Testis (tissue), 3 donors: Measurements from ENCODE around the gene FRYL. TPM values are rescaled to one million over a fixed set of nuclear protein-coding genes. Genes with fewer than 3 reads are reported as not detected.
"Not testable (repeated sequence)": the region's sequence is repeated elsewhere in the genome, so short reads cannot be mapped to it uniquely, and the experiment has no call there.

ENCODE experiments used
- DNase-seq: peaks from one replicate; pipeline ENCODE4 v3.0.0-alpha.2; 2019
- H3K27ac ChIP-seq, 2 donors: fragments of 200-600 bp; sonication (generic); one replicate each; pipeline ENCODE4 v1.5.1; 2019
- H3K27me3 ChIP-seq: fragments of 200-600 bp; sonication (generic); one replicate; pipeline ENCODE4 v1.5.1; 2019
- H3K36me3 ChIP-seq: fragments of 200-600 bp; sonication (generic); one replicate; pipeline ENCODE4 v1.5.1; 2017; ENCODE audit warnings: low read depth; ENCODE audit errors: missing control alignments
- H3K4me1 ChIP-seq: fragments of 200-600 bp; sonication (generic); one replicate; pipeline ENCODE4 v1.5.1; 2019
- H3K4me3 ChIP-seq, 2 donors: fragments of 200-600 bp; sonication (generic); one replicate each; pipeline ENCODE4 v1.5.1; 2017 to 2019
- H3K9me3 ChIP-seq: fragments of 200-600 bp; sonication (generic); one replicate; pipeline ENCODE4 v1.5.1; 2017
- CTCF ChIP-seq, 3 experiments: fragments of 450-650 bp in 2 of 3; fragments of 200-600 bp in 1 of 3; sonication (generic) in 1 of 3; IDR thresholded peaks; one replicate each; pipeline ENCODE4 v1.5.1; 2016 to 2019; ENCODE audit warnings: antibody characterized with exemption in 3 of 3, mild to moderate bottlenecking in 2 of 3, moderate library complexity in 1 of 3
- POLR2A ChIP-seq: fragments of 450-650 bp; IDR thresholded peaks from one replicate; pipeline ENCODE4 v1.6.1; 2017; ENCODE audit warnings: antibody characterized with exemption, mild to moderate bottlenecking, moderate library complexity
- whole genome bisulfite sequencing, 2 donors: methylation state at CpG; one replicate each; pipeline ENCODE4 v1.1.5; 2018; 5-methylcytosine and 5-hydroxymethylcytosine counted together
- intact Hi-C: fragments of 100-400 bp; cut with DNase I; formaldehyde crosslinking; loops from one replicate; pipeline ENCODE4 v1.15.1; 2023; ENCODE audit warnings: low total_unique reads
- polyA plus RNA-seq: library from polyadenylated mRNA; stranded (reverse); fragments of 350-450 nt; fragmentation: Illumina TruSeq; extraction: RNeasy Lipid Tissue Mini Kit (QIAGEN cat#74804); gene quantifications from one replicate; pipeline ENCODE4 v1.2.3, GENCODE V29; 2014; ENCODE audit warnings: low read depth, low replicate concordance; ENCODE audit not compliant: insufficient read depth
- total RNA-seq, 2 donors: library from RNA; depleted of rRNA; stranded (reverse); fragments of >200 nt; gene quantifications; one replicate each; pipeline ENCODE4 v1.2.3, GENCODE V29; 2016

The FRYL gene
- total and polyA plus RNA-seq, 3 donors from 2014 or later, result 22.5 to 70.6 (median 55.0) TPM

DNA sequence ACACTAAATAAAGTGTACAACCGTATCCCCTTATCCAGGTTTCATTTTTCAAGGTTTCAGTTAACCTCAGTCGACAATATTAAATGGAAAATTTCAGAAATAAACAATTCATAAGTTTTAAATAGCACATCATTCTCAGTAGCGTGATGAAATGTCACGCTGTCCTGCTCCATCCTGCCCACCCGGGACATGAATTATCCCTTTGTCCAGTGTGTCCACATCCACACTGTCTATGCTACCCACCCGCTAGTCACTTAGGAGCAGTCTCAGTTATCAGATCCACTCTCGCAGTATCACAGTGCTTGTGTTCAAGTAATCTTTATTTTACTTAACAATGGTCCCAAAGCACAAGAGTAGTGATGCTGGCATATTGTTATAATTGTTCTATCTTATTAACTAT, 54.7 kb downstream of the FRYL start:
- no peak for DNase-seq
- 64 to 72% methylated on average over 7 of the region's 7 CpGs for WGBS, 2 donors
- H3K4me1 ChIP-seq, result no peaks in the 10 kb centered on the region
- no peak for TF ChIP-seq CTCF (IDR thresholded peaks at IDR 0.05)
- H3K27ac ChIP-seq, result no peak overlapping the region
- no peaks in the 10 kb centered on the region for H3K27me3 ChIP-seq
- intact Hi-C loops, result no loop called here
- H3K9me3 ChIP-seq, result no peaks in the 10 kb centered on the region
- no peaks in the 10 kb centered on the region for H3K36me3 ChIP-seq
- no peak overlapping the region for H3K4me3 ChIP-seq

DNA sequence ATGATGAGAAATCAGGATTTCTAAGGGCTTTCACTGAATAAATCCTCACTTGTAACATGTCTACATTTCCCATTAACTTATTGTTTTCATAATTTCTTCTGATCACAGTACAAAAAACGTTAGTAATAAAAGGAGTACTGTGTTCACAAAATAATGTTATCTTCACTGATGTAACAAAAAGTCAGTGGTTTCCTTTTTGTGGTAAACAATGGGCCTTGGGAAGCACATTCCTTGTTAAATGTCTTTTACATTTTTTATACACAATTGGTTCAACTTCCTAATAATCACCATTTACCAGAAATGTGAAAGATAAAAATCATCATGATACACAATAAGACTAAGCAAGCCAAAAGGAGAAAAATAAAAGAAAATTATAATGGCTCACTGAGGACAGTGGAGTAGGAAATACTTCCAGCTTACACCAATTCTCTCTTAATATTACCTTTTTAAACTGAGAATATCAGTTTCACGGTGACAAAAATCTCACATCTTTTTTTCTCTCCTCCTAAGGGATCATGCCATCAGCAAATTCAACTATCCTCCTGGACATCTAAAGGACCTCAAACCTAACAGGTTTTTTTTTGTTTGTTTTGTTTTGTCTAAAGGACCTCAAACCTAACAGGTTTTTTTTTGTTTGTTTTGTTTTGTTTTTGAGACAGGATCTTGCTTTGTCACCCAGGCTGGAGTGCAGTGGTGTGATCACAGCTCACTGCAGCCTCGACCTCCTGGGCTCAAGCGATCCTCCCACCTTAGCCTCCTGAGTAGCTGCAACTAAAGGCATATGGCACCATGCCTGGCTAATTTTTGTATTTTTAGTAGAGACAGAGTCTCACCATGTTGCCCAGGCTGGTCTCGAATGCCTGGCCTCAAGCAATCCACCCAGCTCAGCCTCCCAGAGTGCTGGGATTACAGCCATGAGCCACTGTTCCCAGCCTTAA, 57.3 kb downstream of the FRYL start:
- WGBS, 2 donors, result 55 to 57% methylated on average over 5 of the region's 5 CpGs
- no peak for DNase-seq
- H3K4me3 ChIP-seq, result no peak overlapping the region
- intact Hi-C loops, result no loop called here
- TF ChIP-seq POLR2A (no peak), CTCF (IDR thresholded peaks at IDR 0.05) (no peak)
- no peaks in the 10 kb centered on the region for H3K4me1 ChIP-seq
- H3K27ac ChIP-seq, result peak overlapping the region; percentile 57 to 67
- no peaks in the 10 kb centered on the region for H3K36me3 ChIP-seq
- H3K9me3 ChIP-seq, result no peaks in the 10 kb centered on the region
- H3K27me3 ChIP-seq, result no peaks in the 10 kb centered on the region

DNA sequence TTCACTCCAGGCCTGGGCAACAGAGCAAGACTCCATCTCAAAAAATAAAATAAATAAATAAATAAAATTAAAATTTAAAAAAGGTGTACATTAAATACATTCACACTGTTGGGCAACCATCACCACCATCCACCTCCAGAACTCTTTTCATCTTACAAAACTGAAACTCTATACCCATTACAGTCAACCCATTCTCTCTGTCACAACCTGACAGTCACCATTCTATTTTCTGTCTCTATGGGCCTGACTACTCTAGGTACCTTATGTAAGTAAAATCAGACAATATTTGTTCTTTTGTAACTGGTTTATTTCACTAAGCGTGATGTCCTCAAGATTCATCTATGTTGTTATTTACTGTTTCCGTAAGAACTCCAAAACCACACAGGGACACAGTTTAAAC, 59.6 kb downstream of the FRYL start:
- H3K4me3 ChIP-seq, result no peak overlapping the region
- no peaks in the 10 kb centered on the region for H3K4me1 ChIP-seq
- no peak for TF ChIP-seq CTCF (IDR thresholded peaks at IDR 0.05)
- TF ChIP-seq POLR2A, result no peak
- no peaks in the 10 kb centered on the region for H3K36me3 ChIP-seq
- H3K9me3 ChIP-seq, result no peaks in the 10 kb centered on the region
- H3K27ac ChIP-seq, result no peak overlapping the region
- WGBS, 2 donors, result 97% methylated on average over 2 of the region's 2 CpGs
- H3K27me3 ChIP-seq, result no peaks in the 10 kb centered on the region
- intact Hi-C loops, result no loop called here
- DNase-seq, result no peak

DNA sequence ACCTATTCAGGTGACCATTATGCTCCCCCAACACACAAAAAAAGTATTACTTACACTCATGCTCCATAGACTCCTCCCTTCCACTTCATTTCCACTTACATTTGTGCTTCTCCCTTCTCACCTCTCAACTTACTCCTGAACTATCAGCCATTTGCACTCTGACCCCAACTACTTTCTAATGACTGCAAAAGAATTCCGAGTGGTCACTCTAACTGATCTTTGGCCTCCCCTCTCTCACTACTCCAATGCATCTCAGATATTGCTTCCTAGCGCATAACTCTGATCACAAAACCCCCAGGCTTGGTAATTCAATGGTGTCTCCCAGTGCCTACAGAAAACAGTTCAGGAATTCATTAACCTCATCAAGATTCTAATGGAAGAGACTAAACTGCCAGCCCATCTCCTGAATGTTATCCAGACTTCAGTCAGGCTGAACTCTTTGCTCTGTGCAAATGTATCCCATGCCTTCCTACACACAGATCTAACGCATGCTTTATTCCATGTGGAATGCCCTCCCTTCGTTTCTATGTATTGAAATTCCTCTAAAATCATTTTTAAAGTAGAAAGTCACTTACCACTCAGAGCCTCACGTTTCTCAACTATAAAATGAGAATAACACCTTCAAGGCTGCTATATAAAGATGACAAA, 61.1 kb downstream of the FRYL start:
- H3K27me3 ChIP-seq, result no peaks in the 10 kb centered on the region
- H3K9me3 ChIP-seq, result no peaks in the 10 kb centered on the region
- no peak overlapping the region for H3K4me3 ChIP-seq
- WGBS, 2 donors, result 85 to 87% methylated on average over 5 of the region's 5 CpGs
- no peaks in the 10 kb centered on the region for H3K4me1 ChIP-seq
- DNase-seq, result no peak
- H3K36me3 ChIP-seq, result no peaks in the 10 kb centered on the region
- intact Hi-C loops, result no loop called here
- H3K27ac ChIP-seq, result no peak overlapping the region
- TF ChIP-seq POLR2A (no peak), CTCF (IDR thresholded peaks at IDR 0.05) (no peak)

- H3K4me1 ChIP-seq, H3K27me3 ChIP-seq, H3K36me3 ChIP-seq, H3K9me3 ChIP-seq, H3K4me3 ChIP-seq, DNase-seq, intact Hi-C loops, H3K27ac ChIP-seq: not testable (repeated sequence)
- 93 to 95% methylated on average over 4 to 5 of the region's 5 CpGs for WGBS, 2 donors
Measured at GRCh38 chr4:48716285-48716684, 63.8 kb downstream of the FRYL start.
